ENCODE data around the gene FAM20C. TPM values are rescaled to one million over a fixed set of nuclear protein-coding genes. Genes with fewer than 3 reads are reported as not detected.

The FAM20C gene
- total RNA-seq: 10 to 100 TPM; 18.5 to 18.9 TPM

- no peaks in the 10 kb centered on the region for H3K9me3 ChIP-seq
- peak within 1 kb of the TSS in 1 of 2 donors; percentile 73 for H3K9ac ChIP-seq (ENCODE audit: low read depth in 2 of 2, low read length in 2 of 2)
- H3K4me1 ChIP-seq: no peaks in the 10 kb centered on the region
- peak within 1 kb of the TSS; percentile 71 for H3K4me3 ChIP-seq
- H3K27ac ChIP-seq: peak within 1 kb of the TSS; percentile 61
- TF ChIP-seq CTCF (IDR thresholded peaks at IDR 0.05): no peak
- intact Hi-C loops (cut with DNase I): no loop called here
- peak; percentile 79 for DNase-seq
- peaks cover 21% of the 10 kb centered on the region for H3K27me3 ChIP-seq
- H3K36me3 ChIP-seq: peaks cover 5% of the 10 kb centered on the region
These were observed at the start of gene FAM20C for GRCh38 chr7:191981-192649. Gene FAM20C, plus strand, starts transcription at chr7:192571. Its CDS starts 629 bp downstream, at chr7:193200.

GRCh38 chr7:143145-143751 is 49.1 kb upstream of the FAM20C start:
- peak; percentile 15 for DNase-seq
- Histone ChIP-seq H3K9me3 (no peaks in the 10 kb centered on the region), H3K27me3 (no peaks in the 10 kb centered on the region), H3K4me1 (peaks cover 4% of the 10 kb centered on the region), H3K36me3 (no peaks in the 10 kb centered on the region), H3K27ac (no peak overlapping the region), H3K9ac (ENCODE audit: low read depth in 2 of 2, low read length in 2 of 2) (no peak overlapping the region), H3K4me3 (no peak overlapping the region)
- TF ChIP-seq CTCF (IDR thresholded peaks at IDR 0.05): no peak
- intact Hi-C loops (cut with DNase I): no loop called here

- H3K9ac ChIP-seq (ENCODE audit: low read depth in 2 of 2, low read length in 2 of 2): no peak overlapping the region
- H3K4me3 ChIP-seq: no peak overlapping the region
- H3K9me3 ChIP-seq: no peaks in the 10 kb centered on the region
- no peak overlapping the region for H3K27ac ChIP-seq
- intact Hi-C loops (cut with DNase I): no loop called here
- no peaks in the 10 kb centered on the region for H3K36me3 ChIP-seq
- DNase-seq: peak; percentile 16
- no peaks in the 10 kb centered on the region for H3K27me3 ChIP-seq
- no peak for TF ChIP-seq CTCF (IDR thresholded peaks at IDR 0.05)
- H3K4me1 ChIP-seq: peaks cover 4% of the 10 kb centered on the region
These were observed 48.4 kb upstream of the FAM20C start for GRCh38 chr7:143811-144453.

GRCh38 chr7:144454-144826 is 47.9 kb upstream of the FAM20C start:
- peak; percentile 16 for DNase-seq
- peaks cover 4% of the 10 kb centered on the region for H3K4me1 ChIP-seq
- intact Hi-C loops (cut with DNase I): no loop called here
- H3K9me3 ChIP-seq: no peaks in the 10 kb centered on the region
- no peak overlapping the region for H3K27ac ChIP-seq
- TF ChIP-seq CTCF (IDR thresholded peaks at IDR 0.05): no peak
- no peak overlapping the region for H3K4me3 ChIP-seq
- H3K27me3 ChIP-seq: no peaks in the 10 kb centered on the region
- H3K36me3 ChIP-seq: no peaks in the 10 kb centered on the region
- H3K9ac ChIP-seq (ENCODE audit: low read depth in 2 of 2, low read length in 2 of 2): no peak overlapping the region

- H3K9ac ChIP-seq (ENCODE audit: low read depth in 2 of 2, low read length in 2 of 2): no peak overlapping the region
- TF ChIP-seq CTCF (IDR thresholded peaks at IDR 0.05): no peak
- no peaks in the 10 kb centered on the region for H3K36me3 ChIP-seq
- intact Hi-C loops (cut with DNase I): no loop called here
- no peak overlapping the region for H3K4me3 ChIP-seq
- H3K27ac ChIP-seq: no peak overlapping the region
- H3K9me3 ChIP-seq: no peaks in the 10 kb centered on the region
- H3K27me3 ChIP-seq: no peaks in the 10 kb centered on the region
- H3K4me1 ChIP-seq: peaks cover 4% of the 10 kb centered on the region
- no peak for DNase-seq
These were observed 46.5 kb upstream of the FAM20C start for GRCh38 chr7:145863-146262.
